Stimulated activated effector memory CD8-positive, alpha-beta T cell treated with anti-CD3 and anti-CD28 coated beads, Interleukin-12 subunit alpha, Interleukin-12 subunit beta, amount 100 ng/mL, for 72 hours (primary cell): Measurements from ENCODE around the gene RIMBP2.
"Not testable (repeated sequence)": the region's sequence is repeated elsewhere in the genome, so short reads cannot be mapped to it uniquely, and the experiment has no call there.

Experiments
- ATAC-seq: fragments of 150-1000 bp; cut with Tn5 transposase; 2 replicates; pipeline ENCODE4 v1.10.0; 2021
- DNase-seq, 2 donors: peaks; one replicate each; pipeline ENCODE4 v3.0.0; 2021 to 2022; ENCODE audit warnings: low spot score in 2 of 2
- H3K27ac Mint-ChIP-seq: one replicate; pipeline ENCODE4 v1.8.0; 2022; ENCODE audit warnings: mild to moderate bottlenecking, mixed read lengths
- H3K36me3 Mint-ChIP-seq: one replicate; pipeline ENCODE4 v1.8.0; 2022; ENCODE audit warnings: mild to moderate bottlenecking, mixed read lengths
- H3K4me1 Mint-ChIP-seq: one replicate; pipeline ENCODE4 v1.8.0; 2022; ENCODE audit warnings: mixed read lengths
- H3K4me3 Mint-ChIP-seq: one replicate; pipeline ENCODE4 v1.8.0; 2022; ENCODE audit warnings: mild to moderate bottlenecking, mixed read lengths
- H3K9me3 Mint-ChIP-seq: one replicate; pipeline ENCODE4 v1.8.0; 2022; ENCODE audit warnings: mixed read lengths

RIMBP2 gene

DNA sequence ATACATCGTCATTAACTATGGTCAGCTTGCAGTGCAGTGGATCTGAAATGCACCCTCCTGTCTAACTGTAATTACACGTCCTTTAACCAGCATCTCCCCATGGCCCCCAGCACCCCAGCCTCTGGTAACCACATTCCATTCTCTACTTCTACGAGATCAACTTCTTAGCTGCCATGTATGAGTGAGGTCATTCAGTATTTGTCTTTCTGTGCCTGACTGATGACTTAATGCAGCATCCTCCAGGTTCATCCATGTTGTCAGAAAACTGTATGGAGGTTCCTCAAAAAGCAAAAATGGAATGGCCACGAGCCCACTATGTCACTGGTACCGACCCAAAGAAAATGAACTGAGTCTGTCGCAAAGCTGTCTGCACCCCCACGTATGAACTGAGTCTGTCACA lies 107.3 kb downstream of the RIMBP2 start:
- no peak for ATAC-seq
- H3K36me3 Mint-ChIP-seq, result no peaks in the 10 kb centered on the region
- H3K27ac Mint-ChIP-seq, result no peak overlapping the region
- DNase-seq, result no peak
- H3K4me3 Mint-ChIP-seq, result no peak overlapping the region
- H3K9me3 Mint-ChIP-seq, result no peaks in the 10 kb centered on the region
- H3K4me1 Mint-ChIP-seq, result no peaks in the 10 kb centered on the region

GRCh38 chr12:130608132-130608531 lies 108.0 kb downstream of the RIMBP2 start:
- no peaks in the 10 kb centered on the region for H3K36me3 Mint-ChIP-seq
- no peak overlapping the region for H3K27ac Mint-ChIP-seq
- no peak for DNase-seq
- no peaks in the 10 kb centered on the region for H3K9me3 Mint-ChIP-seq
- peak; percentile 34 for ATAC-seq
- no peaks in the 10 kb centered on the region for H3K4me1 Mint-ChIP-seq
- no peak overlapping the region for H3K4me3 Mint-ChIP-seq

- Mint-ChIP-seq H3K4me3 (no peak overlapping the region), H3K4me1 (no peaks in the 10 kb centered on the region), H3K27ac (no peak overlapping the region), H3K36me3 (no peaks in the 10 kb centered on the region), H3K9me3 (no peaks in the 10 kb centered on the region)
- no peak for DNase-seq
- ATAC-seq, result no peak
Observed at GRCh38 chr12:130606231-130606630, 109.9 kb downstream of the RIMBP2 start.

GRCh38 chr12:130603396-130603965 lies 112.6 kb downstream of the RIMBP2 start:
- DNase-seq, result no peak
- ATAC-seq, result no peak
- Mint-ChIP-seq H3K27ac (no peak overlapping the region), H3K4me3 (no peak overlapping the region), H3K9me3 (peaks cover 3% of the 10 kb centered on the region), H3K36me3 (no peaks in the 10 kb centered on the region), H3K4me1 (no peaks in the 10 kb centered on the region)

GRCh38 chr12:130602251-130602650 lies 113.8 kb downstream of the RIMBP2 start:
- H3K4me1 Mint-ChIP-seq, result no peaks in the 10 kb centered on the region
- H3K9me3 Mint-ChIP-seq, result peaks cover 10% of the 10 kb centered on the region
- DNase-seq (no peak), ATAC-seq (no peak)
- H3K36me3 Mint-ChIP-seq, result no peaks in the 10 kb centered on the region
- H3K27ac Mint-ChIP-seq, result no peak overlapping the region
- H3K4me3 Mint-ChIP-seq, result no peak overlapping the region

- ATAC-seq (no peak), DNase-seq (no peak)
- H3K4me3 Mint-ChIP-seq, result no peak overlapping the region
- no peak overlapping the region for H3K27ac Mint-ChIP-seq
- no peaks in the 10 kb centered on the region for H3K36me3 Mint-ChIP-seq
- H3K4me1 Mint-ChIP-seq, result no peaks in the 10 kb centered on the region
- peaks cover 10% of the 10 kb centered on the region for H3K9me3 Mint-ChIP-seq
Observed at GRCh38 chr12:130601327-130601726, 114.8 kb downstream of the RIMBP2 start.

DNA sequence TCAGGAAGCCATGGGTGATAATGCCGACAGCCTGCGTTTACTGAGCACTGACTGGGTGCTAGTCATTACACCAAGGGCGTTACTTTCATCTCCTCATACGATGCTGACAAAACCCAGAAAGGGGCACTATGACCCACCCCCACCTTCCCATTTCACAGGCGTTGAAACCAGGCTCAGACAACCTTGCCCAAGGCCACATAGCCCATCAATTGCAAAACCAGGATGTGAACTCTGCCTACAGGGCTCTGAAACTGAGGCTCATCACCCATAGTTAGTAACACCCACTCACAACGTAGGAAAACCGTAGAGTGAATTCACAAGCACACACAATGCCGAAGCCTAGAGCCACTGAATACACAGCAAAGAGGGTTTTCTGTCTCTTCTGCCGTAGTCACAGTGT lies 119.9 kb downstream of the RIMBP2 start:
- DNase-seq (no peak), ATAC-seq (no peak)
- Mint-ChIP-seq H3K27ac (no peak overlapping the region), H3K9me3 (peaks cover 13% of the 10 kb centered on the region), H3K4me3 (no peak overlapping the region), H3K4me1 (no peaks in the 10 kb centered on the region), H3K36me3 (no peaks in the 10 kb centered on the region)

GRCh38 chr12:130595566-130595965 lies 120.5 kb downstream of the RIMBP2 start:
- Mint-ChIP-seq H3K27ac (no peak overlapping the region), H3K9me3 (peaks cover 13% of the 10 kb centered on the region), H3K4me3 (no peak overlapping the region), H3K36me3 (no peaks in the 10 kb centered on the region), H3K4me1 (no peaks in the 10 kb centered on the region)
- DNase-seq, result no peak
- ATAC-seq, result no peak

- no peaks in the 10 kb centered on the region for H3K36me3 Mint-ChIP-seq
- no peaks in the 10 kb centered on the region for H3K4me1 Mint-ChIP-seq
- ATAC-seq (no peak), DNase-seq (no peak)
- H3K27ac Mint-ChIP-seq, result no peak overlapping the region
- H3K4me3 Mint-ChIP-seq, result no peak overlapping the region
- peaks cover 11% of the 10 kb centered on the region for H3K9me3 Mint-ChIP-seq
Observed at GRCh38 chr12:130593056-130593455, 123.0 kb downstream of the RIMBP2 start.

DNA sequence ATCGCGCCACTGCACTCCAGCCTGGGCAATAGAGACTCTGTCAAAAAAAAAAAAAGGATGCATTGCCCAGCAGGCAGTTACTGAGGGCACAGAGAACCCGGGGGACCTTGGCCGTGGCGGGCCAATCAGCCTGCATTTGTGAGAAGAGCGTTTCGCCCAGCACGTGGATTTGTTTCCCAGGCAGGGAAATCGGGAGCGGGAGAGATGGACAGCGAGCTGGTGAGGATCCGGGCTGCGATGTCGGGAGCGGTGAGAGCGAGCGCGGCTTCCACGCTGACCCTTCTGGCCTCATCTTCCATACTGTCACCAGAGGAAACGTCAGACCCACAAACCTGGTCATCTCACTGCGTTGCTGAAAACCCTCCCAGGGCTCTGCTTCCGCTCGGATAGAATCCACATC lies 123.5 kb downstream of the RIMBP2 start:
- peaks cover 8% of the 10 kb centered on the region for H3K9me3 Mint-ChIP-seq
- no peak overlapping the region for H3K4me3 Mint-ChIP-seq
- no peak overlapping the region for H3K27ac Mint-ChIP-seq
- no peaks in the 10 kb centered on the region for H3K4me1 Mint-ChIP-seq
- no peak for DNase-seq
- no peaks in the 10 kb centered on the region for H3K36me3 Mint-ChIP-seq
- ATAC-seq, result no peak

DNA sequence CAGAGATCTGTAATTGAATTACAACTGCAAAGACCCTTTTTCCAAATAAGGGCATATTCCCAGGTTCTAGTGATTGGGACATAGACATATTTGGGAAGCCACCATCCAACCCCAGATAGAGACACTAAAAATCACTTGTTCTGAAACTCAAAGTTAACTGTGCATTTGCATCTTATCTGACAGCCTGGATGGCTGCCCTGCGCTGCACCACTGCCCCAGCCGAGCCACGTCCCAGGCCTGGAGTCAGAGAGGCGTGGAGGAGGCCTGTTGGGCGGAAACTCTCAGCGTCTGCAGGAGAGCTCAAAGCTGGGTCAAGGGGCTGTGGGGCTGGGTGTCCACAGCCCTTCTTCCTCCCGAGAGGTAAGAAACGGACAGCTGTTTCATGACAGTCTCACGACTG lies 124.4 kb downstream of the RIMBP2 start:
- no peak for ATAC-seq
- H3K27ac Mint-ChIP-seq, result no peak overlapping the region
- peaks cover 6% of the 10 kb centered on the region for H3K9me3 Mint-ChIP-seq
- H3K4me1 Mint-ChIP-seq, result no peaks in the 10 kb centered on the region
- no peak for DNase-seq
- no peak overlapping the region for H3K4me3 Mint-ChIP-seq
- H3K36me3 Mint-ChIP-seq, result no peaks in the 10 kb centered on the region

DNA sequence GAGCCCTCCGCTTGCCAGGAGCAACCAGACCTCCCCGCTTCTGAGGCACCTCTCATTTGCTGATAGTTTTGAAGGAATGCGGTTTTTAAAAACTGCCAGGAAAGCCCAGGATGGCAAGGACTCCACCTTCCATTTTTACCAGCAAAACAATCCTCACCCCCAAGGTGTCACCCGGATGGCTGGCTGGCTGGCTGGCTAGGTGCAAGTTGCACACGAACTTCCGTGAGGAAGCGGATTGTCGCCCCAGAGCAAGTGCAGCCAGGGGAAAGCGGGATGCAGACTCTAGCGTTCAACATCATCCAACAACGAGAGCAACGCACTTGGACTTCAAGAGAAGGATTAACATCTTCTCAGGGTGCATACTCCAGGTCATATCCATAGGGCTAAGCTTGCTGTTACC lies 125.4 kb downstream of the RIMBP2 start:
- H3K36me3 Mint-ChIP-seq, result no peaks in the 10 kb centered on the region
- no peaks in the 10 kb centered on the region for H3K4me1 Mint-ChIP-seq
- ATAC-seq, result no peak
- no peak overlapping the region for H3K4me3 Mint-ChIP-seq
- no peak for DNase-seq
- no peak overlapping the region for H3K27ac Mint-ChIP-seq
- H3K9me3 Mint-ChIP-seq, result peaks cover 6% of the 10 kb centered on the region

GRCh38 chr12:130589540-130590317 lies 126.4 kb downstream of the RIMBP2 start:
- DNase-seq, result no peak
- no peaks in the 10 kb centered on the region for H3K4me1 Mint-ChIP-seq
- H3K4me3 Mint-ChIP-seq, result no peak overlapping the region
- no peak overlapping the region for H3K27ac Mint-ChIP-seq
- H3K9me3 Mint-ChIP-seq, result peaks cover 6% of the 10 kb centered on the region
- no peak for ATAC-seq
- no peaks in the 10 kb centered on the region for H3K36me3 Mint-ChIP-seq

DNA sequence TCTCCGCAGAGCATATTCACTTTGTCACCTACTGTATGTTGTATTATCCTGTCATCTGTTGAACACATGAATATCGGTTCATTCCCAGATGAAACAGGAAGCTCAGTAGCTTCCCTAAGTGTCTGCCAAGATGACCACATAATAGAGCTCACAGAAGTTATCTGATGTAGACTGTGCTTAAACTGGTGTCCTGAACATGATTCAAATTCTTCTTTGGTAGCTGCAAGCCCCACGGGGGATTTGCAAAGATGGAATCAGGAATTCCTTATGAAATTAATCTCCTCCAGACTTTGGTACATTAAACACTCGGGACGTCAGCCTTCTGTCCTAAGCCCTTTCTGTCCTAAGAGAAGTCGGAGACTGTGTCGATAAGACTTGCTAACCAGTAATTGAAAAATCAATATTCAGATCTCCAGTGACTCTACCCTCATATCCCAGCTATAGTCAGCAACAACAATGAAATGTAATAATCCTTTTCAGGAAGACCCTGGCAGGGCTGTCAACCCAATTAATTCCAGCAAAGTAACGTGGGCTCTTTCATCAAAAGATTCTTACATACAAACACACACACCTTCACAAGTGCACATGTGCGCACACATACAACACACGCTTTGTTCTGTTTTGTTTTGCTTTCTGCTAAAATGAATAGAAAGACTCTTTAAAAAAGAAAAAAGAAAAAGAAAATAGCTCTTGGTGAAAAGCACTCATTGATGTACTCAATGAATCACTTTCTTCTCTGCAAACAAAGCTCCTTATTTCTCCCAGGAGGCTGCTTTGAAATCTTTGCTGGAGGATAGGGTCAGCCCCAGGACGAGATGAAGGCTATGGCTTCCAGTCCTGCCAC lies 127.2 kb downstream of the RIMBP2 start:
- Mint-ChIP-seq H3K9me3 (peaks cover 3% of the 10 kb centered on the region), H3K36me3 (no peaks in the 10 kb centered on the region), H3K4me1 (no peaks in the 10 kb centered on the region), H3K27ac (no peak overlapping the region), H3K4me3 (no peak overlapping the region)
- DNase-seq (no peak), ATAC-seq (no peak)

- ATAC-seq (no peak), DNase-seq (no peak)
- Mint-ChIP-seq H3K4me1 (no peaks in the 10 kb centered on the region), H3K36me3 (no peaks in the 10 kb centered on the region), H3K9me3 (peaks cover 3% of the 10 kb centered on the region), H3K27ac (no peak overlapping the region), H3K4me3 (no peak overlapping the region)
Observed at GRCh38 chr12:130587966-130588365, 128.1 kb downstream of the RIMBP2 start.

DNA sequence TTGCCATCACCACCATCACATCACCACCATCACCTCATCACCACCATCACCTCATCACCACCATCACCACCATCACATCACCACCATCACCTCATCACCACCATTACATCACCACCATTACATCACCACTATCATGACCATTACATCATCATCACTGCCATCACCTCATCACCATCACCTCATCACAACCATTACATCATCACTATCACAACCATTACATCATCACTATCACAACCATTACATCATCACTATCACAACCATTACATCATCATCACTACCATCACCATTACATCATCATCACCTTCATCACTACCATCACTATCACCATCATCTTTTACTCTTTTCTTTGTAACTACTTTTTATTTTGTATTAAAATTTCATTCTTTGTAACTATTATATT lies 131.6 kb downstream of the RIMBP2 start:
- DNase-seq, H3K36me3 Mint-ChIP-seq, H3K4me3 Mint-ChIP-seq, H3K4me1 Mint-ChIP-seq, H3K9me3 Mint-ChIP-seq, H3K27ac Mint-ChIP-seq, ATAC-seq: not testable (repeated sequence)
